Colonic mucosa (tissue), 4 donors: ENCODE results near the gene CPHXL. TPM values are rescaled to one million over a fixed set of nuclear protein-coding genes. Genes with fewer than 3 reads are reported as not detected.

Experiments used
- DNase-seq: peaks from one replicate; pipeline ENCODE4 v3.0.0-alpha.2; 2020
- H3K27ac ChIP-seq: fragments of 200-600 bp; one replicate; pipeline ENCODE4 v1.8.0; 2021
- H3K27me3 ChIP-seq: fragments of 200-600 bp; one replicate; pipeline ENCODE4 v1.8.0; 2021
- H3K36me3 ChIP-seq: fragments of 200-600 bp; one replicate; pipeline ENCODE4 v1.8.0; 2021
- H3K4me1 ChIP-seq: fragments of 200-600 bp; one replicate; pipeline ENCODE4 v1.8.0; 2021; ENCODE audit warnings: mild to moderate bottlenecking
- H3K4me3 ChIP-seq: fragments of 200-600 bp; one replicate; pipeline ENCODE4 v1.8.0; 2021
- H3K9ac ChIP-seq, 2 donors: one replicate each; pipeline ENCODE4 v1.7.0; 2013; ENCODE audit warnings: control low read depth in 2 of 2, low read depth in 2 of 2, low read length in 2 of 2
- H3K9me3 ChIP-seq: fragments of 200-600 bp; one replicate; pipeline ENCODE4 v1.8.0; 2021
- intact Hi-C: fragments of 100-400 bp; cut with DNase I; formaldehyde crosslinking; loops from one replicate; pipeline ENCODE4 v1.14.1; 2022
- total RNA-seq, 2 donors: library from RNA; stranded (reverse); fragmentation: NEBNext Ultra II Directional in 1 of 2; extraction: Animal tissue kit (Norgen Biotek cat#: 25700) in 1 of 2; gene quantifications; one replicate each; pipeline ENCODE4 v1.2.1, GENCODE V29; 2021
- TF ChIP-seq, protein P1 (sequence below): fragments of 200-600 bp; IDR thresholded peaks from one replicate; pipeline ENCODE4 v1.8.0; 2022; ENCODE audit warnings: antibody characterized with exemption, mild to moderate bottlenecking
- donor health status: healthy.
- donor health status: DM: no; HTN: no; CAD: no.
- donor health status: DM: no; HTN: no; CAD: no.

CPHXL gene
- total RNA-seq: not detected

DNA sequence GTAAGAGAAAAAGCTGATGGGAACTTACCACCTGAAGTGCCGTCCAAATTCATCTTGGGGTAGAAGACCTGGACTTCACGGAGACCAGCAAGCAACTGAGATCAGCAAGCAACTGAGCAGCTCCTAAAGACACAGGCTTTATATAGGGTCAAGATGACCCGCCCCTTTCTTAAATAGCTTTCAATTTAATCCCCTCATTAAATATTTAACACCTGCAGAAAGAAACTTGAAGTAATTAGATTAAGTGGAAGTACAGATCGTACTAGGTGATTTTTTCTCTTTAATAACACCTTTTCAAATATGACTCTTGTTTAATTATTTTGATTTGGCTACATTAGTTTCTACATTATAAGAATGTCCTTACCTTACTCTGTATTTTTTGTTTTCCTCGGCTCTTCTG, at the start of gene CPHXL:
CPHXL (minus strand) TSS at position 101 of the 400 bp plus-strand sequence; CDS start at position 53, 48 bp downstream.
- Histone ChIP-seq H3K9ac (no peak within 1 kb of the TSS), H3K27ac (no peak within 1 kb of the TSS), H3K27me3 (no peaks in the 10 kb centered on the region), H3K4me3 (no peak within 1 kb of the TSS), H3K4me1 (no peaks in the 10 kb centered on the region), H3K36me3 (no peaks in the 10 kb centered on the region), H3K9me3 (no peaks in the 10 kb centered on the region)
- TF ChIP-seq, protein P1, sequence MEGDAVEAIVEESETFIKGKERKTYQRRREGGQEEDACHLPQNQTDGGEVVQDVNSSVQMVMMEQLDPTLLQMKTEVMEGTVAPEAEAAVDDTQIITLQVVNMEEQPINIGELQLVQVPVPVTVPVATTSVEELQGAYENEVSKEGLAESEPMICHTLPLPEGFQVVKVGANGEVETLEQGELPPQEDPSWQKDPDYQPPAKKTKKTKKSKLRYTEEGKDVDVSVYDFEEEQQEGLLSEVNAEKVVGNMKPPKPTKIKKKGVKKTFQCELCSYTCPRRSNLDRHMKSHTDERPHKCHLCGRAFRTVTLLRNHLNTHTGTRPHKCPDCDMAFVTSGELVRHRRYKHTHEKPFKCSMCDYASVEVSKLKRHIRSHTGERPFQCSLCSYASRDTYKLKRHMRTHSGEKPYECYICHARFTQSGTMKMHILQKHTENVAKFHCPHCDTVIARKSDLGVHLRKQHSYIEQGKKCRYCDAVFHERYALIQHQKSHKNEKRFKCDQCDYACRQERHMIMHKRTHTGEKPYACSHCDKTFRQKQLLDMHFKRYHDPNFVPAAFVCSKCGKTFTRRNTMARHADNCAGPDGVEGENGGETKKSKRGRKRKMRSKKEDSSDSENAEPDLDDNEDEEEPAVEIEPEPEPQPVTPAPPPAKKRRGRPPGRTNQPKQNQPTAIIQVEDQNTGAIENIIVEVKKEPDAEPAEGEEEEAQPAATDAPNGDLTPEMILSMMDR: no peak
- DNase-seq: no peak
- intact Hi-C loops: no loop called here

DNA sequence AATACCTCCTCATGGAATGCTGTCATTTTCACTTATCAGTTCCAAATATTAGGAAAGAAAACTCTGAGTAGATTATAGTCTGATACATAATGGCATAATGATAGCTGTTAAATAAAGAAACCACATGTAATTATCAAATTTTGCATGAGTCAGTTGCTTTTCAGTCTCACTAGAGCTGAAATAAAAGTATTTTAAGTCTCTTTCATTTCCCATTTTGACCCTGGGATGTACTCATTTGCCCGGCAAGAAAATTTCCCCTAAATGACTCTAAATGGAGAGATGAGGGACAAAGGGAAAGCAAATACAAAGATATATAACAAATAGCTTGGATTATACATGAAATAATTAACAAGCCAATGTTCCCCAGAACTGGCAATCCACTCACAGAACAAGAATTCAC, 47.9 kb upstream of the CPHXL start:
- TF ChIP-seq, protein P1: no peak
- Histone ChIP-seq H3K4me1 (no peaks in the 10 kb centered on the region), H3K27me3 (no peaks in the 10 kb centered on the region), H3K9me3 (no peaks in the 10 kb centered on the region), H3K27ac (no peak overlapping the region), H3K4me3 (no peak overlapping the region), H3K36me3 (no peaks in the 10 kb centered on the region), H3K9ac (no peak overlapping the region)
- DNase-seq: no peak
- intact Hi-C loops: no loop called here

DNA sequence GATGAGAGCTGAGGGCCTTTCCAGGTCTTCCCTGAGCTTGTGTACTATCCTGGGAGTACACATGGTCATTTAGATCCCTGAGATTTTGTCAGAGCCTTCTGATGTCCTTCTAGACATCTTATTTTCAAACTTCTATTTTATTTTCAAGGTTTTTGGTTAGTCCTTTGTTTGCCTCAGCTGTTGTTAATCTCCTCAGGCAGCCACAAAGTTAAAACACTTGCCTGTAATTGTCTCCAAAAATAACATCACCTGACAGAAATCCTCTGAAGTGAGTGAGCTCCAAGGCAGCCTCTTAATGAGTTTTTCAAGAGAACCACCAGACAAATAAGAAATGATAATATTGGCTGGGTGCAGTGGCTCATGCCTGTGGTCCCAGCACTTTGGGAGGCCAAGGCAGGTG, 43.8 kb upstream of the CPHXL start:
- Histone ChIP-seq H3K9ac (no peak overlapping the region), H3K4me1 (no peaks in the 10 kb centered on the region), H3K9me3 (no peaks in the 10 kb centered on the region), H3K27me3 (no peaks in the 10 kb centered on the region), H3K4me3 (no peak overlapping the region), H3K27ac (no peak overlapping the region), H3K36me3 (no peaks in the 10 kb centered on the region)
- TF ChIP-seq, protein P1: no peak
- no peak for DNase-seq
- intact Hi-C loops: no loop called here

DNA sequence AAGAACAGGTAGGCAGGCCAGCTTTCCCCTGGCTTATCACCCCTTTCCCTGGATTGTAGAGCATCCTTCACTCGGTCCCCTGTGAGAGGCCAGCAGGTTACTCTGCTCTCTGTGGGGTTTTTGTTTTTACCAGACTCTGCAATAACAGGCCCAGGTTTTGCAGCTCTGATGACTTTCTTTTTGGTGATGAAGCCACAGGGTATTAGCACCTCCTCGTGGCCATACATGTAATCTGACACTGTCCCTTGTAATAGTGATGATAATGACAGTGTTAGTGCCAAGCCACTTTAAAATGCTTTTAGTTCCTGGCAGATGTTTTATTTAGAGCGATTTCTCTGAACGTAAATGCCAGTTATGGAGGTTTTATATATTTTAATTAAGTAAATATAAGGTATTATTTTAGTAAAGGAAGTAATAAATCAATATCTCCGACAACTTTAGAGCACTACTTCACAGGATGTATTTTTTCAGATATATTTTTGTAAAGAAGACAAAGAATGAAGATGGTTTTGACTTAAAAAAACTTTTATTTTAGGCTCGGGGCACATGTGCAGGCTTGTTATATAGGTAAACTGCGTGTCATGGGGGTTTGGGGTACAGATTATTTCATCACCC, 38.0 kb upstream of the CPHXL start:
- no peaks in the 10 kb centered on the region for H3K27me3 ChIP-seq
- intact Hi-C loops: loop anchor here (5.0 kb wide), 2 partner anchors 112 to 292 kb away; no protein-coding TSS in a partner anchor
- H3K4me1 ChIP-seq: no peaks in the 10 kb centered on the region

DNA sequence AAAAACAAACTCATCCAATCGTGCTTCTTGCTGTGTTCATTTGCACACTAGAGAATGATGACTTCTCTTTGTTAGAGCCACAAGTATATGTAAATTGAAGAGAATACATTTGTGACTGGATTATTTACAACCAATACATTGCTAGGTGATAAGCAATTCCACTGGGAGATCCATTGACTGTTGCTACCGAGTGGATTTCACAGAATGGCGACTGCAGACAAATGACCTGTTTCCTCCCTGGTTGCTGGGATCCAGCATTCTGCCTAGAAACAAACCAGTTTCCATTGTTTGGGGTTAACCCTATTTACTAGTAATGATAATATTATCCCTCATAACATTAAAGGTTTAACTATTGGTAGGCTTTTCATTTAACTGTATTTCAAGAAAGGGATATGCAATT, 36.9 kb upstream of the CPHXL start:
- intact Hi-C loops: loop anchor here (5.0 kb wide), 2 partner anchors 111 to 291 kb away; no protein-coding TSS in a partner anchor
- Histone ChIP-seq H3K36me3 (no peaks in the 10 kb centered on the region), H3K9me3 (no peaks in the 10 kb centered on the region), H3K9ac (no peak overlapping the region), H3K4me3 (no peak overlapping the region), H3K27ac (no peak overlapping the region), H3K4me1 (no peaks in the 10 kb centered on the region), H3K27me3 (no peaks in the 10 kb centered on the region)
- DNase-seq: no peak
- TF ChIP-seq, protein P1: no peak

More for the DNA sequence above, 38.0 kb upstream of the CPHXL start:
- Histone ChIP-seq H3K36me3 (no peaks in the 10 kb centered on the region), H3K27ac (no peak overlapping the region), H3K9ac (no peak overlapping the region), H3K9me3 (no peaks in the 10 kb centered on the region), H3K4me3 (no peak overlapping the region)
- DNase-seq: peak; percentile 60
- TF ChIP-seq, protein P1: peak; percentile 73
